Heart right ventricle (tissue), 16 donors: ENCODE measurements around the gene CUL5. TPM values are rescaled to one million over a fixed set of nuclear protein-coding genes. Genes with fewer than 3 reads are reported as not detected.

Experiments used
- ATAC-seq, 8 donors: fragments of 200-7000 bp; cut with Tn5 transposase; one replicate each; pipeline ENCODE4 v1.9.1; 2020; ENCODE audit warnings: mild to moderate bottlenecking in 8 of 8, moderate library complexity in 8 of 8, moderate number of reproducible peaks in 1 of 8
- DNase-seq, 2 donors: peaks; one replicate each; pipeline ENCODE4 v3.0.0-alpha.2; 2020
- H3K27ac ChIP-seq, 10 donors: fragments of 200-600 bp; sonication (generic) in 2 of 10; one replicate each; pipeline versions ENCODE4 v1.5.0 to v1.8.0; 2020 to 2022; ENCODE audit warnings: mild to moderate bottlenecking in 3 of 10
- H3K27me3 ChIP-seq, 7 donors: fragments of 200-600 bp; one replicate each; pipeline ENCODE4 v1.8.0; 2021 to 2022; ENCODE audit warnings: mild to moderate bottlenecking in 2 of 7
- H3K36me3 ChIP-seq, 9 donors: fragments of 200-600 bp; sonication (generic) in 1 of 9; one replicate each; pipeline versions ENCODE4 v1.5.0 to v1.8.0; 2020 to 2022; ENCODE audit warnings: mild to moderate bottlenecking in 2 of 9
- H3K4me1 ChIP-seq, 9 donors: fragments of 200-600 bp; sonication (generic) in 1 of 9; one replicate each; pipeline versions ENCODE4 v1.5.0 to v1.8.0; 2020 to 2022; ENCODE audit warnings: mild to moderate bottlenecking in 4 of 9
- H3K4me3 ChIP-seq, 10 donors: fragments of 200-600 bp; sonication (generic) in 2 of 10; one replicate each; pipeline versions ENCODE4 v1.5.0 to v1.8.0; 2020 to 2022; ENCODE audit warnings: mild to moderate bottlenecking in 7 of 10, moderate library complexity in 2 of 10
- H3K9me3 ChIP-seq, 11 donors: fragments of 200-600 bp in 10 of 11; sonication (generic) in 2 of 11; one replicate each; pipeline versions ENCODE4 v1.5.0 to v1.8.0; 2013 to 2022; ENCODE audit warnings: mild to moderate bottlenecking in 2 of 11, control low read depth in 1 of 11, moderate library complexity in 1 of 11
- WGBS, 2 donors: extraction: QIAGEN DNeasy Blood & Tissue Kit; methylation state at CpG; one replicate each; pipeline ENCODE4 v1.1.7; 2013; ENCODE audit warnings: inconsistent platforms in 1 of 2; 5-methylcytosine and 5-hydroxymethylcytosine counted together
- intact Hi-C, 10 donors: fragments of 100-400 bp; cut with DNase I; formaldehyde crosslinking; loops; one replicate each; pipeline versions ENCODE4 v1.11.1 to v1.14.2; 2022
- polyA plus RNA-seq, 2 donors: library from polyadenylated mRNA; stranded (reverse); fragments of 200-250 nt; gene quantifications; one replicate each; pipeline ENCODE4 v1.2.3, GENCODE V29; 2013
- total RNA-seq, 10 donors: library from RNA; stranded (reverse); fragmentation: NEBNext Ultra II Directional in 3 of 10; extraction: Animal tissue kit (Norgen Biotek cat#: 25700) in 3 of 10; gene quantifications; one replicate each; pipeline versions ENCODE4 v1.2.1 to v1.2.4, GENCODE V29; 2021 to 2023
- TF ChIP-seq, protein P1 (sequence below), 9 donors: fragments of 200-600 bp; sonication (generic) in 2 of 9; IDR thresholded peaks; one replicate each; pipeline versions ENCODE4 v1.5.0 to v1.8.0; 2021 to 2022; ENCODE audit warnings: antibody characterized with exemption in 9 of 9, mild to moderate bottlenecking in 5 of 9, moderate library complexity in 1 of 9
- donor health status: Arrhythmogenic right ventricular cardiomyopathy.
- donor health status: ischemic (EF 13 %, LVEDD 7.1; RV severe dilation, severe dysfunction).
- donor health status: healthy with polysubstance abuse.
- donor health status: DM: no; HTN: yes; CAD: no.
- donor health status: DM: no; HTN: no; CAD: no.
- donor health status: ischemic (EF 25% LVEDD 6.9; RV normal size, moderate dysfunction).
- donor health status: ischemic (EF 25% LVEDD 5.7; RV mildly dilated, moderate dysfunction).
- donor health status: healthy.
- donor health status: DM: yes; HTN: yes; CAD: no.
- donor health status: Ischemic cardiomyopathy.
- donor health status: ischemic (EF 35%, LVEDD 5.7; RV mildly dilated, moderate dysfunction).
- donor health status: nonischemic (EF 11% LVEDD 7.7; RV severe dilation, severe dysfunction).
- donor health status: DM: yes; HTN: yes; CAD: no.
- donor health status: PGD.
- donor health status: ischemic (EF 29% LVEDD 5.4; RV normal size, mild dysfunction).
- donor health status: nonischemic (EF 23%, LVEDD 6.1; RV moderate dilation, normal function).

Gene CUL5
- total and polyA plus RNA-seq, 12 donors = 5.9 to 51.3 (median 39.4) TPM

- Histone ChIP-seq H3K27ac (no peak overlapping the region), H3K36me3 (no peaks in the 10 kb centered on the region), H3K9me3 (no peaks in the 10 kb centered on the region), H3K4me3 (no peak overlapping the region), H3K27me3 (peaks cover 0 to 4% (median 0%) of the 10 kb centered on the region in 7 donors), H3K4me1 (no peaks in the 10 kb centered on the region)
- ATAC-seq (peak in 1 of 8 donors; percentile 68), DNase-seq (no peak)
- intact Hi-C loops = loop anchor here in 4 of 10 donors (5.0 to 10.0 kb wide), 3 partner anchors 652 to 665 kb away; partner anchors contain the start of gene DDX10 (in 1 of the 4)
- WGBS, 2 donors = 34% methylated on average over 6 of the region's 6 CpGs
- TF ChIP-seq, protein P1, sequence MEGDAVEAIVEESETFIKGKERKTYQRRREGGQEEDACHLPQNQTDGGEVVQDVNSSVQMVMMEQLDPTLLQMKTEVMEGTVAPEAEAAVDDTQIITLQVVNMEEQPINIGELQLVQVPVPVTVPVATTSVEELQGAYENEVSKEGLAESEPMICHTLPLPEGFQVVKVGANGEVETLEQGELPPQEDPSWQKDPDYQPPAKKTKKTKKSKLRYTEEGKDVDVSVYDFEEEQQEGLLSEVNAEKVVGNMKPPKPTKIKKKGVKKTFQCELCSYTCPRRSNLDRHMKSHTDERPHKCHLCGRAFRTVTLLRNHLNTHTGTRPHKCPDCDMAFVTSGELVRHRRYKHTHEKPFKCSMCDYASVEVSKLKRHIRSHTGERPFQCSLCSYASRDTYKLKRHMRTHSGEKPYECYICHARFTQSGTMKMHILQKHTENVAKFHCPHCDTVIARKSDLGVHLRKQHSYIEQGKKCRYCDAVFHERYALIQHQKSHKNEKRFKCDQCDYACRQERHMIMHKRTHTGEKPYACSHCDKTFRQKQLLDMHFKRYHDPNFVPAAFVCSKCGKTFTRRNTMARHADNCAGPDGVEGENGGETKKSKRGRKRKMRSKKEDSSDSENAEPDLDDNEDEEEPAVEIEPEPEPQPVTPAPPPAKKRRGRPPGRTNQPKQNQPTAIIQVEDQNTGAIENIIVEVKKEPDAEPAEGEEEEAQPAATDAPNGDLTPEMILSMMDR (IDR thresholded peaks at IDR 0.05) = peak in 7 of 9 donors; percentile 21 to 48 (median 34)
Observed at GRCh38 chr11:107999759-108000455, 8.8 kb upstream of the CUL5 start.

DNA sequence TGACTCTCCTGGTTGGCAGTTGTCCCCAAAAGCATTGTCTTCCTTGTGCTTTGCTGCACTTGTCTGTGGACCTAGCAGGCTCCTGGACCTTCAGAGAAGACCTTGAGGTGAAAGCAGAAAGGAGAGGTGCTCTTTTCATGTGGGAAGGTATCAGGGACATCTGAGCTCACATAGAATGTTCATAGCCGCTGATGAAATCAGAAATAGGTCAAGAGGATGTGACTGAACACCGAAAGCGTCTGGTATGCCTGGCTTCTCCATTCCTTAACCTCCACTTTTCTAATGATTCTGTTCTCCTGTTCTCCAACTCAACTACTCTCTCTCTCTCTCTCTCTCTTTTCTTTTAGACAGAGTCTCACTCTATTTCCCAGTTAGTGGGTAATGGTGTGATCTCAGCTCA lies 6.2 kb upstream of the CUL5 start:
- Histone ChIP-seq H3K27ac (no peak overlapping the region), H3K36me3 (no peaks in the 10 kb centered on the region), H3K9me3 (no peaks in the 10 kb centered on the region), H3K27me3 (peaks cover 0 to under 1% (median 0%) of the 10 kb centered on the region in 7 donors), H3K4me3 (no peak overlapping the region), H3K4me1 (no peaks in the 10 kb centered on the region)
- intact Hi-C loops = loop anchor here in 4 of 10 donors (5.0 to 10.0 kb wide), 3 partner anchors 650 to 662 kb away; partner anchors contain the start of gene DDX10 (in 1 of the 4)
- no peak for DNase-seq
- TF ChIP-seq, protein P1 (IDR thresholded peaks at IDR 0.05) = no peak
- WGBS, 2 donors = 85 to 92% methylated on average over 3 of the region's 3 CpGs
- no peak for ATAC-seq

- 84% methylated on average over 5 of the region's 5 CpGs for WGBS, 2 donors
- Histone ChIP-seq H3K27me3 (no peaks in the 10 kb centered on the region), H3K4me1 (peaks cover 0 to 6% (median 0%) of the 10 kb centered on the region in 9 donors), H3K9me3 (no peaks in the 10 kb centered on the region), H3K27ac (no peak overlapping the region), H3K36me3 (no peaks in the 10 kb centered on the region), H3K4me3 (no peak overlapping the region)
- no peak for DNase-seq
- TF ChIP-seq, protein P1 (IDR thresholded peaks at IDR 0.05) = no peak
- no peak for ATAC-seq
- intact Hi-C loops = loop anchor here in 4 of 10 donors (5.0 to 10.0 kb wide), 3 partner anchors 649 to 661 kb away; partner anchors contain the start of gene DDX10 (in 1 of the 4)
Observed at GRCh38 chr11:108003623-108004022, 5.1 kb upstream of the CUL5 start.

DNA sequence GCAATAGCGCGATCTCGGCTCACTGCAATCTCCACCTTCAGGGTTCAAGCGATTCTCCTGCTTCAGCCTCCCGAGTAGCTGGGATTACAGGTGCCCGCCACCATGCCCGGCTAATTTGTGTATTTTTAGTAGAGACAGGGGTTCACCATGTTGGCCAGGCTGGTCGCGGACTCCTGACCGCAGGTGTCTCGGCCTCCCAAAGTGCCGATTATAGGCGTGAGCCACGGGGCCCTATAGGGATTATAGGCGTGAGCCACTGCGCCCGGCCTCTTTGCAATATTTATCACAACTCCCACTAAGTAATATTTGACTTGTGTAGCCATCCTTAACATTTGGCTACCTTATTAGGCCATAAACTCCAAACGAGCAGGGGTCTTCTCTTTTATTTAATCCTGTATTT lies 879 bp upstream of the CUL5 start:
- WGBS, 2 donors = 97% methylated on average over 18 of the region's 18 CpGs
- H3K27me3 ChIP-seq = no peaks in the 10 kb centered on the region
- peaks cover 2 to 36% (median 30%) of the 10 kb centered on the region in 9 donors for H3K4me1 ChIP-seq
- no peak for ATAC-seq
- no peak overlapping the region for H3K27ac ChIP-seq
- intact Hi-C loops = loop anchor here in 4 of 10 donors (5.0 to 10.0 kb wide), 3 partner anchors 214 to 657 kb away; partner anchors contain the start of genes ATM (in 2 of the 4), NPAT (in 2 of the 4) and DDX10 (in 1 of the 4)
- no peaks in the 10 kb centered on the region for H3K9me3 ChIP-seq
- no peak for DNase-seq
- no peak overlapping the region for H3K4me3 ChIP-seq
- TF ChIP-seq, protein P1 (IDR thresholded peaks at IDR 0.05) = no peak
- H3K36me3 ChIP-seq = peaks cover 0 to 12% (median 0%) of the 10 kb centered on the region in 9 donors
